NCI-H128 (cell line): ENCODE data around the gene DDIT3.
"Not testable (repeated sequence)": the region's sequence is repeated elsewhere in the genome, so short reads cannot be mapped to it uniquely, and the experiment has no call there.

ENCODE experiments used
- DNase-seq: peaks from one replicate; lab custom pipeline; 2025; ENCODE audit not compliant: unreplicated experiment; lab: John Stamatoyannopoulos, UW

DDIT3 gene

GRCh38 chr12:57525615-57526383, 5.5 kb upstream of the DDIT3 start:
- no peak for DNase-seq

DNA sequence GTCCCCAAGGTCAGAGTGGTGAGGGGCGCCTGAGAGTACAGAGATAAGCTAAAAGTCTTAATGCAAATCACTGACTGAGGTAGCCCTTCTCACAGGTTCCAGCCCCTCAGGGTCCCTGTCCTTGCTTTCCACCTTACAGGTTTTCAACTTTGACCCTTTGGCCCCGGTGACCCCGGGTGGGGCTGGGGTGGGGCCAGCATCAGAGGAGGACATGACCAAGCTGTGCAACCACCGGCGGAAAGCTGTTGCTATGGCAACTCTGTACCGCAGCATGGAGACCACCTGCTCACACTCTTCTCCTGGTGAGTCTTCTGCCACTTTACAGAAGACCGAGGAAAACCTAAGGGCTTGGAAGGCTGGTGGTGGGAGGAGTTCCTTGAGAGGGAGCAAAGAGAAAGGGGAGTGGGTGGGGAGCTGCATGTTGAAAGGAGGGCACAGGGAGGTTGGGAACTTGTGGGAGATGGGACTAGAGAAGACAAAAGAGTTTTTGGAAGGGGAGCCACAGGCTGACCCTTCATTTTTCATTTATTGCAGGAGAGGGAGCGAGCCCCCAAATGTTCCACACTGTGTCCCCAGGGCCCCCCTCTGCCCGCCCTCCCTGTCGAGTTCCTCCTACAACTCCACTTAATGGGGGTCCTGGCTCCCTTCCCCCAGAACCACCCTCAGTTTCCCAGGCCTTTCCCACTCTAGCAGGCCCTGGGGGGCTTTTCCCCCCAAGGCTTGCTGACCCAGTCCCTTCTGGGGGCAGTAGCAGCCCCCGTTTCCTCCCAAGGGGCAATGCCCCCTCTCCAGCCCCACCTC, 4.7 kb upstream of the DDIT3 start:
- no peak for DNase-seq

GRCh38 chr12:57523706-57524614, 3.6 kb upstream of the DDIT3 start:
- no peak for DNase-seq

- DNase-seq, result no peak
These were observed 2.8 kb upstream of the DDIT3 start for GRCh38 chr12:57522887-57523705.

- peak; percentile 71 for DNase-seq
These were observed 1.9 kb upstream of the DDIT3 start, which contains the start of gene MBD6 for GRCh38 chr12:57522011-57522886. MBD6 (plus strand) TSS chr12:57522824; CDS start chr12:57524304, 1,480 bp downstream.

- no peak for DNase-seq
These were observed 1.3 kb upstream of the DDIT3 start for GRCh38 chr12:57521525-57522010.

GRCh38 chr12:57519796-57520052, 590 bp downstream of the DDIT3 start:
- DNase-seq, result no peak

- DNase-seq, result no peak
These were observed 1.2 kb downstream of the DDIT3 start for GRCh38 chr12:57518920-57519795.

DNA sequence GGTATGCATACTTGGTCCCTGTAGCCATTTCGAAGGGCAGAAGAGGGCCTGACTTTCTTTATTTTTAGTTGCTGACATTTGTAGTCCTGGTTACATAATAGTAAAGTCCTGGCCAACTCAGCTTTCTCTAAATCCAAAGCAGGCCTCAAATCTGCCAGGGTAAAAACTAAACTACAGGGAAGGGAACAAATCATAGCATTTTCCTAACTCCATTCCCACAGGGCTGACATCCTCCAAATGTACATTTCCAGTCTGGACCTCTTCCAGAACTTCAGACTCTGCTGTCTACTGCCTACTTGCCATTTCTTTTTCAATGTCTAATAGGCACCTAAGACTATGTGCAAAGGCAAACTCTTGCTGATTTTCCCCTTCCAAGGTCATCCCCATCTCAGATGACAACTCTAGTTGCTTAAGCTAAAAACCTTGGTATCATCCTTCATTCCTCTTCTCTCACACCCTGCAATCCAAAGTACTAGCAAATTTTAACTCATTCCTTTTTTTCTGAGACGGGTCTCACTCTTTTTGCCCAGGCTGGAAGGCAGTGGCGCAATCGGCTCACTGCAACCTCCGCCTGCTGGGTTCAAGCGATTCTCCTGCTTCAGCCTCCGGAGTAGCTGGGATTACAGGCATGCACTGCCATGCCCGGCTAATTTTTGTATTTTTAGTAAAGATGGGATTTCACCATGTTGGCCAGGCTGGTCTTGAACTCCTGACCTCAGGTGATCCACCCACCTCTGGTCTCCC, 2.0 kb downstream of the DDIT3 start:
- no peak for DNase-seq

DNA sequence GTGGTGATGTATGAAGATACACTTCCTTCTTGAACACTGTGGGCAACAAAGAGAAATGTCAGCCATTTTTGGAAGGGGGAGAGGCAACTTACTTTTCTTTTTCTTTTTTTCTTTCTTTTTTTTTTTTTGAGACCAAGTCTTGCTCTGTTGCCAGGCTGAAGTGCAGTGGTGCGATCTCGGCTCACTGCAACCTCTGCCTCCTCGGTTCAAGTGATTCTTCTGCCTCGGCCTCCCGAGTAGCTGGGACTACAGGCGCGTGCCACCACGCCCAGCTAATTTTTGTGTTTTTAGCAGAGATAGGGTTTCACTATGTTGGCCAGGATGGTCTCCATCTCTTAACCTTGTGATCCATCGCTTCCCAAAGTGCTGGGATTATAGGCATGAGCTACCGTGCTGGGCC, 2.6 kb downstream of the DDIT3 start:
- DNase-seq, result not testable (repeated sequence)

GRCh38 chr12:57517187-57517586, 3.1 kb downstream of the DDIT3 start:
- no peak for DNase-seq

GRCh38 chr12:57516617-57517153, 3.6 kb downstream of the DDIT3 start:
- DNase-seq, result no peak

GRCh38 chr12:57515934-57516541, 4.3 kb downstream of the DDIT3 start:
- no peak for DNase-seq

- no peak for DNase-seq
These were observed 4.8 kb downstream of the DDIT3 start for GRCh38 chr12:57515408-57515933.

- no peak for DNase-seq
These were observed 5.5 kb downstream of the DDIT3 start for GRCh38 chr12:57514720-57515407.

GRCh38 chr12:57514246-57514645, 6.1 kb downstream of the DDIT3 start:
- DNase-seq, result not testable (repeated sequence)
